Sigmoid colon (tissue), 4 donors: Measurements from ENCODE around the gene PROSER3.

Source experiments
- EP300 ChIP-seq, 4 donors: sonication (generic); formaldehyde crosslinking; IDR thresholded peaks; one replicate each; pipeline ENCODE4 v1.6.1; 2017; ENCODE audit warnings: antibody characterized with exemption in 4 of 4
- POLR2A ChIP-seq, 2 donors: fragments of 450-650 bp; IDR thresholded peaks; one replicate each; pipeline ENCODE4 v1.6.1; 2016; ENCODE audit warnings: antibody characterized with exemption in 2 of 2, mild to moderate bottlenecking in 2 of 2, moderate library complexity in 2 of 2
- POLR2AphosphoS5 ChIP-seq, 4 donors: sonication (generic); formaldehyde crosslinking; IDR thresholded peaks; one replicate each; pipeline ENCODE4 v1.6.1; 2017; ENCODE audit warnings: antibody characterized with exemption in 4 of 4
- TF ChIP-seq, protein P1 (sequence below), 4 experiments: fragments of 450-650 bp in 3 of 4; fragments of 200-600 bp in 1 of 4; IDR thresholded peaks; one replicate each; pipeline ENCODE4 v1.5.1; 2016 to 2019; ENCODE audit warnings: antibody characterized with exemption in 4 of 4, mild to moderate bottlenecking in 3 of 4, moderate library complexity in 2 of 4

DNA sequence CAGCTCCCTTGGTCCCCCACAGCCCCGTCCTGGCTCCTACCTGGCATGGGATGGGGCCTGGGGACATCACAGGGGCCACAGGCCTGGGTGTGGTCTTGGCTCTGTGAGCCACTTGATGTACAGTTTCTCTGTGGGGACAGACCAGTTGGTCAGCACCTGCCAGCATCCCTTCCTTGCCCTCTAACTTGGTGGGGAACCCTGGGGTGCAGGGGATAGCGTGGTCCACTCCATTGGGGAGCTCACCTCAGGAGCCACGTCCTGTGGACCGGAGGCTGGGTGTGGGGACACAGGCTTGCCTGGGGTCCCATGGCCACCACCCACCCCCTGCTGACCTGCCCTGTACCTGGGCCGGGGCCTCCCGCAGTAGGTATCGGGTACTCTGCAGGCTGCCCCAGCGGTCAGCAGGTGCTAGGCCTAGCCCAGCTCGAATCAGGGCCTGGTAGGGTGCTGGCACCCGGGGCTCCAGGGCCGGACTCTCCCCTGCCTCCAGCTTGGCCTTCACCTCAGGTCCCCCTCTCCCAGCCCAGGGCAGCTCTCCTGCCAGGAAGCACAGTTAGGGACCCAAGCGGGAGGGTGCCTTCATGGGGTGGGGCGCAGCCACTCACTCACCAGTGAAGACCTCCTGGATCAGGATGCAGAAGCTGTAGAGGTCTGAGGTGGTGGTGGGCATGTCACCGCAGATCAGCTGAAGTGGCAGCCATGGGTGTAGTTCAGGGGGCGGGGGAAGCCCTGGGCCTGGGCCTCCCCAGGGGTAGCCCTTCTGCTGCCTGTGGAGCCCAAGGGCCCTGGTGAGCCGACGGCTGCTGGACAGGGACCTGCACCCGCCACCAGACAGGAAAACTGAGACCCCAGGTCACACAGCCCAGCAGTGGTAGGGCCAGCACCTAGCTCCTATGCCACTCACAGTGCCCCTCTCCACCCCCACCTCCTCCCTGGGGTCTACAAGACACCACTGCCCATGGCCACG, 32.3 kb downstream of the PROSER3 start:
- no peak for TF ChIP-seq POLR2A (IDR thresholded peaks at IDR 0.05)
- TF ChIP-seq, protein P1, sequence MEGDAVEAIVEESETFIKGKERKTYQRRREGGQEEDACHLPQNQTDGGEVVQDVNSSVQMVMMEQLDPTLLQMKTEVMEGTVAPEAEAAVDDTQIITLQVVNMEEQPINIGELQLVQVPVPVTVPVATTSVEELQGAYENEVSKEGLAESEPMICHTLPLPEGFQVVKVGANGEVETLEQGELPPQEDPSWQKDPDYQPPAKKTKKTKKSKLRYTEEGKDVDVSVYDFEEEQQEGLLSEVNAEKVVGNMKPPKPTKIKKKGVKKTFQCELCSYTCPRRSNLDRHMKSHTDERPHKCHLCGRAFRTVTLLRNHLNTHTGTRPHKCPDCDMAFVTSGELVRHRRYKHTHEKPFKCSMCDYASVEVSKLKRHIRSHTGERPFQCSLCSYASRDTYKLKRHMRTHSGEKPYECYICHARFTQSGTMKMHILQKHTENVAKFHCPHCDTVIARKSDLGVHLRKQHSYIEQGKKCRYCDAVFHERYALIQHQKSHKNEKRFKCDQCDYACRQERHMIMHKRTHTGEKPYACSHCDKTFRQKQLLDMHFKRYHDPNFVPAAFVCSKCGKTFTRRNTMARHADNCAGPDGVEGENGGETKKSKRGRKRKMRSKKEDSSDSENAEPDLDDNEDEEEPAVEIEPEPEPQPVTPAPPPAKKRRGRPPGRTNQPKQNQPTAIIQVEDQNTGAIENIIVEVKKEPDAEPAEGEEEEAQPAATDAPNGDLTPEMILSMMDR (IDR thresholded peaks at IDR 0.05) = no peak
- no peak for TF ChIP-seq EP300 (IDR thresholded peaks at IDR 0.05)
- no peak for TF ChIP-seq POLR2AphosphoS5 (IDR thresholded peaks at IDR 0.05)
